Fibroblast of villous mesenchyme (primary cell): ENCODE results near the gene LRTM1. TPM values are rescaled to one million over a fixed set of nuclear protein-coding genes. Genes with fewer than 3 reads are reported as not detected.

Source experiments
- DNase-seq: peaks from one replicate; pipeline ENCODE4 v3.0.0-alpha.2; 2010; ENCODE audit warnings: low read depth
- H3K4me3 ChIP-seq: 2 replicates; pipeline ENCODE4 v1.5.1; 2011; ENCODE audit warnings: low read depth, mild to moderate bottlenecking, low read length
- CTCF ChIP-seq: IDR thresholded peaks from 2 replicates; pipeline ENCODE4 v1.5.1; 2012; ENCODE audit warnings: low read depth, mild to moderate bottlenecking, low read length; ENCODE audit not compliant: insufficient read depth
- total RNA-seq: library from RNA; depleted of rRNA; stranded (reverse); fragments of >200 nt; gene quantifications from 2 replicates; pipeline ENCODE4 v1.2.3, GENCODE V29; 2012

Gene LRTM1
- total RNA-seq, 1 donor, result not detected

- no peak overlapping the region for H3K4me3 ChIP-seq
- no peak for TF ChIP-seq CTCF
- no peak for DNase-seq
These were observed 4.7 kb upstream of the LRTM1 start for GRCh38 chr3:54932606-54933005.

GRCh38 chr3:54931182-54931581 lies 3.3 kb upstream of the LRTM1 start:
- TF ChIP-seq CTCF, result no peak
- no peak overlapping the region for H3K4me3 ChIP-seq

GRCh38 chr3:54918516-54918915 lies 9.3 kb downstream of the LRTM1 start:
- no peak for TF ChIP-seq CTCF
- no peak for DNase-seq
- H3K4me3 ChIP-seq, result no peak overlapping the region

More at GRCh38 chr3:54931182-54931581, 3.3 kb upstream of the LRTM1 start:
- DNase-seq, result no peak

- DNase-seq, result no peak
- TF ChIP-seq CTCF, result no peak
- no peak overlapping the region for H3K4me3 ChIP-seq
These were observed 10.0 kb downstream of the LRTM1 start for GRCh38 chr3:54917862-54918261.

GRCh38 chr3:54917174-54917573 lies 10.7 kb downstream of the LRTM1 start:
- H3K4me3 ChIP-seq, result no peak overlapping the region
- DNase-seq, result no peak

GRCh38 chr3:54916732-54917131 lies 11.1 kb downstream of the LRTM1 start:
- no peak for DNase-seq
- TF ChIP-seq CTCF, result no peak
- no peak overlapping the region for H3K4me3 ChIP-seq

More at GRCh38 chr3:54917174-54917573, 10.7 kb downstream of the LRTM1 start:
- no peak for TF ChIP-seq CTCF

GRCh38 chr3:54915976-54916375 lies 11.9 kb downstream of the LRTM1 start:
- no peak for TF ChIP-seq CTCF
- DNase-seq, result no peak
- H3K4me3 ChIP-seq, result no peak overlapping the region
